HCT116 (cell line): ENCODE data around the gene CTR9.

ENCODE experiments used
- CEBPB ChIP-seq: IDR thresholded peaks from 2 replicates; pipeline ENCODE4 v1.6.1; 2012; ENCODE audit warnings: low read depth
- EGR1 ChIP-seq: IDR thresholded peaks from 2 replicates; pipeline ENCODE4 v1.6.1; 2012; ENCODE audit warnings: low read depth
- EZH2 ChIP-seq: fragments of 200-600 bp; sonication (generic); IDR thresholded peaks from 2 replicates; pipeline ENCODE4 v1.6.1; 2017; ENCODE audit warnings: antibody characterized with exemption, mixed run types
- EZH2phosphoT487 ChIP-seq: fragments of 200-600 bp; IDR thresholded peaks from 2 replicates; pipeline ENCODE4 v1.6.1; 2018; ENCODE audit warnings: antibody characterized with exemption, borderline replicate concordance
- FOSL1 ChIP-seq: IDR thresholded peaks from 2 replicates; pipeline ENCODE4 v1.6.1; 2012; ENCODE audit warnings: low read depth
- JUND ChIP-seq: IDR thresholded peaks from 2 replicates; pipeline ENCODE4 v1.6.1; 2012
- MAX ChIP-seq: IDR thresholded peaks from 2 replicates; pipeline ENCODE4 v1.6.1; 2012
- POLR2A ChIP-seq: IDR thresholded peaks from 2 replicates; pipeline ENCODE4 v1.7.0; 2011; ENCODE audit warnings: borderline replicate concordance; ENCODE audit not compliant: insufficient read depth, insufficient read length; ENCODE audit errors: extremely low read depth
- SRF ChIP-seq: IDR thresholded peaks from 2 replicates; pipeline ENCODE4 v1.6.1; 2012; ENCODE audit warnings: low read depth
- TF ChIP-seq, protein P1 (sequence below), 3 experiments: fragments of 200-600 bp in 1 of 3; sonication (generic) in 1 of 3; IDR thresholded peaks in 2 of 3; conservative IDR thresholded peaks in 1 of 3; 2 replicates each; pipeline ENCODE4 v1.5.1; 2012 to 2017; ENCODE audit warnings: low read depth in 2 of 3, low read length in 2 of 3, antibody characterized with exemption in 1 of 3, borderline replicate concordance in 1 of 3, control low read depth in 1 of 3, mild to moderate bottlenecking in 1 of 3, mixed read lengths in 1 of 3, mixed run types in 1 of 3, moderate library complexity in 1 of 3; ENCODE audit not compliant: insufficient read depth in 1 of 3
- TF ChIP-seq, protein P2 (sequence below): IDR thresholded peaks from 2 replicates; pipeline ENCODE4 v1.6.1; 2011; ENCODE audit warnings: mild to moderate bottlenecking, low read length, moderate library complexity; ENCODE audit not compliant: insufficient replicate concordance; ENCODE audit errors: extremely low read depth
- TF ChIP-seq, protein P3 (sequence below): IDR thresholded peaks from 2 replicates; pipeline ENCODE4 v1.6.1; 2012; ENCODE audit warnings: low read depth

- TF ChIP-seq EZH2phosphoT487 (no peak), CEBPB (no peak), POLR2A (no peak), MAX (no peak), JUND (no peak), SRF (no peak), EZH2 (no peak), FOSL1 (no peak), EGR1 (no peak)
- TF ChIP-seq, protein P1, sequence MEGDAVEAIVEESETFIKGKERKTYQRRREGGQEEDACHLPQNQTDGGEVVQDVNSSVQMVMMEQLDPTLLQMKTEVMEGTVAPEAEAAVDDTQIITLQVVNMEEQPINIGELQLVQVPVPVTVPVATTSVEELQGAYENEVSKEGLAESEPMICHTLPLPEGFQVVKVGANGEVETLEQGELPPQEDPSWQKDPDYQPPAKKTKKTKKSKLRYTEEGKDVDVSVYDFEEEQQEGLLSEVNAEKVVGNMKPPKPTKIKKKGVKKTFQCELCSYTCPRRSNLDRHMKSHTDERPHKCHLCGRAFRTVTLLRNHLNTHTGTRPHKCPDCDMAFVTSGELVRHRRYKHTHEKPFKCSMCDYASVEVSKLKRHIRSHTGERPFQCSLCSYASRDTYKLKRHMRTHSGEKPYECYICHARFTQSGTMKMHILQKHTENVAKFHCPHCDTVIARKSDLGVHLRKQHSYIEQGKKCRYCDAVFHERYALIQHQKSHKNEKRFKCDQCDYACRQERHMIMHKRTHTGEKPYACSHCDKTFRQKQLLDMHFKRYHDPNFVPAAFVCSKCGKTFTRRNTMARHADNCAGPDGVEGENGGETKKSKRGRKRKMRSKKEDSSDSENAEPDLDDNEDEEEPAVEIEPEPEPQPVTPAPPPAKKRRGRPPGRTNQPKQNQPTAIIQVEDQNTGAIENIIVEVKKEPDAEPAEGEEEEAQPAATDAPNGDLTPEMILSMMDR (IDR thresholded peaks at IDR 0.05 in 2 of 3, conservative IDR thresholded peaks at IDR 0.05 in 1 of 3; ENCODE audit: borderline replicate concordance in 1 of 3, insufficient read depth in 1 of 3, low read depth in 2 of 3, low read length in 2 of 3): no peak
- TF ChIP-seq, protein P2, sequence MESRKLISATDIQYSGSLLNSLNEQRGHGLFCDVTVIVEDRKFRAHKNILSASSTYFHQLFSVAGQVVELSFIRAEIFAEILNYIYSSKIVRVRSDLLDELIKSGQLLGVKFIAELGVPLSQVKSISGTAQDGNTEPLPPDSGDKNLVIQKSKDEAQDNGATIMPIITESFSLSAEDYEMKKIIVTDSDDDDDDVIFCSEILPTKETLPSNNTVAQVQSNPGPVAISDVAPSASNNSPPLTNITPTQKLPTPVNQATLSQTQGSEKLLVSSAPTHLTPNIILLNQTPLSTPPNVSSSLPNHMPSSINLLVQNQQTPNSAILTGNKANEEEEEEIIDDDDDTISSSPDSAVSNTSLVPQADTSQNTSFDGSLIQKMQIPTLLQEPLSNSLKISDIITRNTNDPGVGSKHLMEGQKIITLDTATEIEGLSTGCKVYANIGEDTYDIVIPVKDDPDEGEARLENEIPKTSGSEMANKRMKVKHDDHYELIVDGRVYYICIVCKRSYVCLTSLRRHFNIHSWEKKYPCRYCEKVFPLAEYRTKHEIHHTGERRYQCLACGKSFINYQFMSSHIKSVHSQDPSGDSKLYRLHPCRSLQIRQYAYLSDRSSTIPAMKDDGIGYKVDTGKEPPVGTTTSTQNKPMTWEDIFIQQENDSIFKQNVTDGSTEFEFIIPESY: no peak
- TF ChIP-seq, protein P3, sequence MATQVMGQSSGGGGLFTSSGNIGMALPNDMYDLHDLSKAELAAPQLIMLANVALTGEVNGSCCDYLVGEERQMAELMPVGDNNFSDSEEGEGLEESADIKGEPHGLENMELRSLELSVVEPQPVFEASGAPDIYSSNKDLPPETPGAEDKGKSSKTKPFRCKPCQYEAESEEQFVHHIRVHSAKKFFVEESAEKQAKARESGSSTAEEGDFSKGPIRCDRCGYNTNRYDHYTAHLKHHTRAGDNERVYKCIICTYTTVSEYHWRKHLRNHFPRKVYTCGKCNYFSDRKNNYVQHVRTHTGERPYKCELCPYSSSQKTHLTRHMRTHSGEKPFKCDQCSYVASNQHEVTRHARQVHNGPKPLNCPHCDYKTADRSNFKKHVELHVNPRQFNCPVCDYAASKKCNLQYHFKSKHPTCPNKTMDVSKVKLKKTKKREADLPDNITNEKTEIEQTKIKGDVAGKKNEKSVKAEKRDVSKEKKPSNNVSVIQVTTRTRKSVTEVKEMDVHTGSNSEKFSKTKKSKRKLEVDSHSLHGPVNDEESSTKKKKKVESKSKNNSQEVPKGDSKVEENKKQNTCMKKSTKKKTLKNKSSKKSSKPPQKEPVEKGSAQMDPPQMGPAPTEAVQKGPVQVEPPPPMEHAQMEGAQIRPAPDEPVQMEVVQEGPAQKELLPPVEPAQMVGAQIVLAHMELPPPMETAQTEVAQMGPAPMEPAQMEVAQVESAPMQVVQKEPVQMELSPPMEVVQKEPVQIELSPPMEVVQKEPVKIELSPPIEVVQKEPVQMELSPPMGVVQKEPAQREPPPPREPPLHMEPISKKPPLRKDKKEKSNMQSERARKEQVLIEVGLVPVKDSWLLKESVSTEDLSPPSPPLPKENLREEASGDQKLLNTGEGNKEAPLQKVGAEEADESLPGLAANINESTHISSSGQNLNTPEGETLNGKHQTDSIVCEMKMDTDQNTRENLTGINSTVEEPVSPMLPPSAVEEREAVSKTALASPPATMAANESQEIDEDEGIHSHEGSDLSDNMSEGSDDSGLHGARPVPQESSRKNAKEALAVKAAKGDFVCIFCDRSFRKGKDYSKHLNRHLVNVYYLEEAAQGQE: no peak
Observed at GRCh38 chr11:10720881-10721376, 30.1 kb upstream of the CTR9 start.
